ENCODE measurements around the gene MAEL.

- TF ChIP-seq CTCF (conservative IDR thresholded peaks at IDR 0.05 in 1 of 2, IDR thresholded peaks at IDR 0.05 in 1 of 2; ENCODE audit: extremely low read depth in 1 of 2, insufficient read depth in 1 of 2, low read depth in 1 of 2, low read length in 2 of 2) = peak; percentile 61 to 96
- TF ChIP-seq EZH2 (IDR thresholded peaks at IDR 0.05; ENCODE audit: borderline replicate concordance, low read length) = no peak
Measured at GRCh38 chr1:167066333-167067122, 77.4 kb downstream of the MAEL start.

All from mammary epithelial cell (primary cell).